ENCODE data around the gene CSF3R. TPM values are rescaled to one million over a fixed set of nuclear protein-coding genes. Genes with fewer than 3 reads are reported as not detected.

CSF3R gene
- total RNA-seq, 1 experiment from 2014 or later, result not detected

Other genes with a start within 250 kb of the CSF3R start
- gene SH3D21, start 176.5 kb downstream of the CSF3R start, total RNA-seq (2014; rRNA removed; shearing (Covaris generic)), result 0.48 and 1.4 TPM in 2 replicates
- 5.8 and 6.9 TPM in 2 replicates for gene EVA1B, start 159.3 kb downstream of the CSF3R start, total RNA-seq (2014; rRNA removed; shearing (Covaris generic))
- gene STK40, start 97.0 kb downstream of the CSF3R start, total RNA-seq (2014; rRNA removed; shearing (Covaris generic)), result 30.3 and 33.7 TPM in 2 replicates
- gene LSM10, start 85.0 kb downstream of the CSF3R start, total RNA-seq (2014; rRNA removed; shearing (Covaris generic)), result 14.6 and 15.4 TPM in 2 replicates
- gene OSCP1, start 32.5 kb downstream of the CSF3R start, total RNA-seq (2014; rRNA removed; shearing (Covaris generic)), result 0.71 and 2.6 TPM in 2 replicates
- gene MRPS15, start 18.5 kb downstream of the CSF3R start, total RNA-seq (2014; rRNA removed; shearing (Covaris generic)), result 130 and 140 TPM in 2 replicates